GM23338 (cell line): ENCODE results near the gene IFI27. TPM values are rescaled to one million over a fixed set of nuclear protein-coding genes. Genes with fewer than 3 reads are reported as not detected.

Experiments
- ATAC-seq: fragments of 200-7000 bp; cut with Tn5 transposase; 3 replicates; pipeline ENCODE4 v1.9.1; 2020
- DNase-seq: peaks from one replicate; pipeline ENCODE4 v3.0.0-alpha.2; 2015; ENCODE audit warnings: low spot score
- H2AFZ ChIP-seq: fragments of 200-600 bp; sonication (generic); 2 replicates; pipeline ENCODE4 v1.8.0; 2016; ENCODE audit warnings: antibody characterized with exemption, mild to moderate bottlenecking, moderate library complexity
- H3F3A ChIP-seq: fragments of 200-600 bp; sonication (generic); replicated peaks from 2 replicates; pipeline ENCODE4 v1.8.0; 2017; ENCODE audit warnings: antibody characterized with exemption, mixed run types, low read depth
- H3K27ac ChIP-seq: fragments of 200-600 bp; sonication (generic); 2 replicates; pipeline ENCODE4 v1.6.1; 2016; ENCODE audit warnings: low read depth
- H3K27me3 ChIP-seq: fragments of 200-600 bp; sonication (generic); 2 replicates; pipeline ENCODE4 v1.8.0; 2016; ENCODE audit warnings: mild to moderate bottlenecking, mixed run types, moderate library complexity; ENCODE audit not compliant: insufficient read depth
- H3K36me3 ChIP-seq: fragments of 200-600 bp; sonication (generic); 2 replicates; pipeline ENCODE4 v1.8.0; 2016; ENCODE audit warnings: mild to moderate bottlenecking; ENCODE audit not compliant: insufficient read depth
- H3K4me1 ChIP-seq: fragments of 200-600 bp; sonication (generic); 2 replicates; pipeline ENCODE4 v1.8.0; 2016; ENCODE audit warnings: mild to moderate bottlenecking, moderate library complexity; ENCODE audit not compliant: insufficient read depth
- H3K4me2 ChIP-seq: fragments of 200-600 bp; sonication (generic); 2 replicates; pipeline ENCODE4 v1.7.1; 2017; ENCODE audit warnings: mixed run types
- H3K4me3 ChIP-seq: fragments of 200-600 bp; sonication (generic); 2 replicates; pipeline ENCODE4 v1.6.1; 2016; ENCODE audit warnings: mixed run types
- H3K79me2 ChIP-seq: fragments of 200-600 bp; sonication (generic); replicated peaks from 2 replicates; pipeline ENCODE4 v1.8.0; 2017; ENCODE audit warnings: mild to moderate bottlenecking; ENCODE audit not compliant: insufficient read depth
- H3K9me2 ChIP-seq: fragments of 200-600 bp; sonication (generic); 2 replicates; pipeline ENCODE4 v1.8.0; 2017; ENCODE audit not compliant: insufficient read depth
- H4K20me1 ChIP-seq: fragments of 200-600 bp; sonication (generic); replicated peaks from 2 replicates; pipeline ENCODE4 v1.8.0; 2017; ENCODE audit warnings: mild to moderate bottlenecking; ENCODE audit not compliant: insufficient read depth
- H3K27ac Mint-ChIP-seq: 2 replicates; pipeline ENCODE4 v1.8.0; 2020; ENCODE audit warnings: inconsistent platforms, mild to moderate bottlenecking, moderate library complexity, mixed read lengths
- H3K27me3 Mint-ChIP-seq: 3 replicates; pipeline ENCODE4 v1.8.0; 2022; ENCODE audit warnings: low read depth, mild to moderate bottlenecking, moderate library complexity, mixed read lengths, inconsistent platforms; ENCODE audit not compliant: insufficient read depth, poor library complexity
- H3K36me3 Mint-ChIP-seq: 3 replicates; pipeline ENCODE4 v1.8.0; 2021; ENCODE audit warnings: low read depth, mild to moderate bottlenecking, inconsistent platforms, moderate library complexity, mixed read lengths
- H3K4me1 Mint-ChIP-seq: 3 replicates; pipeline ENCODE4 v1.8.0; 2020; ENCODE audit warnings: mild to moderate bottlenecking, inconsistent platforms, mixed read lengths
- H3K4me3 Mint-ChIP-seq: 3 replicates; pipeline ENCODE4 v1.8.0; 2021; ENCODE audit warnings: moderate library complexity, mild to moderate bottlenecking, inconsistent platforms, mixed read lengths
- H3K9me3 Mint-ChIP-seq: 3 replicates; pipeline ENCODE4 v1.8.0; 2020; ENCODE audit warnings: moderate library complexity, mild to moderate bottlenecking, inconsistent platforms, mixed read lengths
- CREB1 ChIP-seq: fragments of 250-450 bp; sonication (Bioruptor Pico); IDR thresholded peaks from 2 replicates; pipeline ENCODE4 v1.5.0; 2020; ENCODE audit warnings: low read depth, mild to moderate bottlenecking, moderate library complexity
- EZH2 ChIP-seq: fragments of 200-600 bp; sonication (generic); IDR thresholded peaks from one replicate; pipeline ENCODE4 v1.8.0; 2017; ENCODE audit warnings: antibody characterized with exemption, mild to moderate bottlenecking, low read depth; ENCODE audit not compliant: unreplicated experiment
- EZH2phosphoT487 ChIP-seq: fragments of 200-600 bp; sonication (generic); IDR thresholded peaks from one replicate; pipeline ENCODE4 v1.8.1; 2018; ENCODE audit warnings: antibody characterized with exemption; ENCODE audit not compliant: unreplicated experiment
- JUNB ChIP-seq: IDR thresholded peaks from one replicate; pipeline ENCODE4 v1.6.1; 2016; ENCODE audit warnings: antibody characterized with exemption; ENCODE audit not compliant: unreplicated experiment
- NANOG ChIP-seq: IDR thresholded peaks from 2 replicates; pipeline ENCODE4 v1.6.1; 2016; ENCODE audit warnings: antibody characterized with exemption, borderline replicate concordance
- POLR2AphosphoS5 ChIP-seq: IDR thresholded peaks from 2 replicates; pipeline ENCODE4 v1.6.1; 2016; ENCODE audit warnings: antibody characterized with exemption, low read depth
- REST ChIP-seq: IDR thresholded peaks from one replicate; pipeline ENCODE4 v1.6.1; 2018; ENCODE audit warnings: antibody characterized with exemption; ENCODE audit not compliant: unreplicated experiment
- STAT1 ChIP-seq: IDR thresholded peaks from one replicate; pipeline ENCODE4 v1.6.1; 2016; ENCODE audit warnings: antibody characterized with exemption; ENCODE audit not compliant: unreplicated experiment
- ZNF114 ChIP-seq: fragments of 250-450 bp; sonication (Bioruptor Pico); IDR thresholded peaks from 2 replicates; pipeline ENCODE4 v1.5.0; 2020; ENCODE audit warnings: mild to moderate bottlenecking, moderate library complexity
- ZNF331 ChIP-seq: fragments of 250-450 bp; sonication (Bioruptor Pico); IDR thresholded peaks from 2 replicates; pipeline ENCODE4 v1.5.0; 2020; ENCODE audit warnings: low read depth, mild to moderate bottlenecking, moderate library complexity
- polyA plus RNA-seq: library from polyadenylated mRNA; unstranded; fragments of >200 nt; fragmentation: Nextera tagmentation; extraction: Ambion mirVana; gene quantifications from 2 replicates; pipeline ENCODE4 v1.2.1, GENCODE V29; 2016
- total RNA-seq: library from RNA; depleted of rRNA; stranded (reverse); fragments of >200 nt; shearing (Covaris generic); gene quantifications from 2 replicates; pipeline ENCODE4 v1.2.3, GENCODE V29; 2014
- TF ChIP-seq, protein P1 (sequence below): IDR thresholded peaks from 2 replicates; pipeline ENCODE4 v1.6.1; 2016; ENCODE audit warnings: antibody characterized with exemption
- TF ChIP-seq, protein P2 (sequence below), 2 experiments: fragments of 200-600 bp in 1 of 2; sonication (generic) in 1 of 2; conservative IDR thresholded peaks; 2 replicates each; pipeline versions ENCODE4 v1.5.1 to v1.6.1; 2016 to 2017; ENCODE audit warnings: antibody characterized with exemption in 2 of 2, low read depth in 2 of 2, mild to moderate bottlenecking in 2 of 2, moderate library complexity in 1 of 2
- TF ChIP-seq, protein P3 (sequence below): fragments of 250-450 bp; sonication (Bioruptor Pico); IDR thresholded peaks from 2 replicates; pipeline ENCODE4 v1.5.0; 2020; ENCODE audit warnings: mild to moderate bottlenecking, moderate library complexity

The IFI27 gene
- total and polyA plus RNA-seq, 2 experiments from 2014 or later = 0.49 to 1.2 TPM

DNA sequence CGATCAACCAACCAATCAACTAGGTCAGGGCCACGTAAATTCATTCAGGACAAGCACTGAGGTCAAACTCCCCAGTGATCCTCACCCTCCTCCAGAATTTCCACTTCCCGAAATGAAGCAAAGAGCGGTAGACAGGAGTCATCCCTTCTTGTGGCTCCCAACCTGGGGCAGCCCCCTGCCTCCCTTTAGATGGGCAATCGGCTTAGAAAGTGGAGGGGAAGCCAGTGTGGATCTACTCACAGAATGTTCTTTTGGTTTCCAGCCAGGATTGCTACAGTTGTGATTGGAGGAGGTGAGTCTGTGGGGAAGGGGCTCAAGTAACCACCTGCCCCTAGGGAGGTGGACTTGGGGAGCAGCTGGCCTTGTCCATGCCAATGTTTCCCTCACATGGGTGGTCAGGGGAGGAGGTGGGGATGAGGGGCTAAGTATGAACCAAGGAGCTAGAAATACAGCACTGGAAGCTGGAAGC, 4.1 kb downstream of the IFI27 start:
- peaks cover 1% of the 10 kb centered on the region for H3K27me3 Mint-ChIP-seq
- DNase-seq (no peak), ATAC-seq (no peak)
- Histone ChIP-seq H3K27ac (no peak overlapping the region), H3K4me1 (no peaks in the 10 kb centered on the region), H3K27me3 (no peaks in the 10 kb centered on the region), H3K36me3 (no peaks in the 10 kb centered on the region), H4K20me1 (no peaks in the 10 kb centered on the region), H3K9me2 (no peaks in the 10 kb centered on the region), H2AFZ (no peak overlapping the region), H3K79me2 (no peaks in the 10 kb centered on the region), H3K4me3 (no peak overlapping the region), H3F3A (no peaks in the 10 kb centered on the region), H3K4me2 (no peak overlapping the region)
- H3K4me1 Mint-ChIP-seq = peaks cover 13% of the 10 kb centered on the region
- no peak for TF ChIP-seq ZNF114
- TF ChIP-seq CREB1 (CRISPR knock-in tag) = no peak
- no peak for TF ChIP-seq REST
- TF ChIP-seq, protein P1, sequence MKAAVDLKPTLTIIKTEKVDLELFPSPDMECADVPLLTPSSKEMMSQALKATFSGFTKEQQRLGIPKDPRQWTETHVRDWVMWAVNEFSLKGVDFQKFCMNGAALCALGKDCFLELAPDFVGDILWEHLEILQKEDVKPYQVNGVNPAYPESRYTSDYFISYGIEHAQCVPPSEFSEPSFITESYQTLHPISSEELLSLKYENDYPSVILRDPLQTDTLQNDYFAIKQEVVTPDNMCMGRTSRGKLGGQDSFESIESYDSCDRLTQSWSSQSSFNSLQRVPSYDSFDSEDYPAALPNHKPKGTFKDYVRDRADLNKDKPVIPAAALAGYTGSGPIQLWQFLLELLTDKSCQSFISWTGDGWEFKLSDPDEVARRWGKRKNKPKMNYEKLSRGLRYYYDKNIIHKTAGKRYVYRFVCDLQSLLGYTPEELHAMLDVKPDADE = no peak
- TF ChIP-seq JUNB = no peak
- no peak for TF ChIP-seq STAT1
- TF ChIP-seq POLR2AphosphoS5 = no peak
- TF ChIP-seq, protein P2, sequence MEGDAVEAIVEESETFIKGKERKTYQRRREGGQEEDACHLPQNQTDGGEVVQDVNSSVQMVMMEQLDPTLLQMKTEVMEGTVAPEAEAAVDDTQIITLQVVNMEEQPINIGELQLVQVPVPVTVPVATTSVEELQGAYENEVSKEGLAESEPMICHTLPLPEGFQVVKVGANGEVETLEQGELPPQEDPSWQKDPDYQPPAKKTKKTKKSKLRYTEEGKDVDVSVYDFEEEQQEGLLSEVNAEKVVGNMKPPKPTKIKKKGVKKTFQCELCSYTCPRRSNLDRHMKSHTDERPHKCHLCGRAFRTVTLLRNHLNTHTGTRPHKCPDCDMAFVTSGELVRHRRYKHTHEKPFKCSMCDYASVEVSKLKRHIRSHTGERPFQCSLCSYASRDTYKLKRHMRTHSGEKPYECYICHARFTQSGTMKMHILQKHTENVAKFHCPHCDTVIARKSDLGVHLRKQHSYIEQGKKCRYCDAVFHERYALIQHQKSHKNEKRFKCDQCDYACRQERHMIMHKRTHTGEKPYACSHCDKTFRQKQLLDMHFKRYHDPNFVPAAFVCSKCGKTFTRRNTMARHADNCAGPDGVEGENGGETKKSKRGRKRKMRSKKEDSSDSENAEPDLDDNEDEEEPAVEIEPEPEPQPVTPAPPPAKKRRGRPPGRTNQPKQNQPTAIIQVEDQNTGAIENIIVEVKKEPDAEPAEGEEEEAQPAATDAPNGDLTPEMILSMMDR (conservative IDR thresholded peaks at IDR 0.05; ENCODE audit: low read depth in 2 of 2) = no peak
- TF ChIP-seq EZH2 = no peak
- no peak for TF ChIP-seq NANOG
- no peak for TF ChIP-seq EZH2phosphoT487
- TF ChIP-seq, protein P3, sequence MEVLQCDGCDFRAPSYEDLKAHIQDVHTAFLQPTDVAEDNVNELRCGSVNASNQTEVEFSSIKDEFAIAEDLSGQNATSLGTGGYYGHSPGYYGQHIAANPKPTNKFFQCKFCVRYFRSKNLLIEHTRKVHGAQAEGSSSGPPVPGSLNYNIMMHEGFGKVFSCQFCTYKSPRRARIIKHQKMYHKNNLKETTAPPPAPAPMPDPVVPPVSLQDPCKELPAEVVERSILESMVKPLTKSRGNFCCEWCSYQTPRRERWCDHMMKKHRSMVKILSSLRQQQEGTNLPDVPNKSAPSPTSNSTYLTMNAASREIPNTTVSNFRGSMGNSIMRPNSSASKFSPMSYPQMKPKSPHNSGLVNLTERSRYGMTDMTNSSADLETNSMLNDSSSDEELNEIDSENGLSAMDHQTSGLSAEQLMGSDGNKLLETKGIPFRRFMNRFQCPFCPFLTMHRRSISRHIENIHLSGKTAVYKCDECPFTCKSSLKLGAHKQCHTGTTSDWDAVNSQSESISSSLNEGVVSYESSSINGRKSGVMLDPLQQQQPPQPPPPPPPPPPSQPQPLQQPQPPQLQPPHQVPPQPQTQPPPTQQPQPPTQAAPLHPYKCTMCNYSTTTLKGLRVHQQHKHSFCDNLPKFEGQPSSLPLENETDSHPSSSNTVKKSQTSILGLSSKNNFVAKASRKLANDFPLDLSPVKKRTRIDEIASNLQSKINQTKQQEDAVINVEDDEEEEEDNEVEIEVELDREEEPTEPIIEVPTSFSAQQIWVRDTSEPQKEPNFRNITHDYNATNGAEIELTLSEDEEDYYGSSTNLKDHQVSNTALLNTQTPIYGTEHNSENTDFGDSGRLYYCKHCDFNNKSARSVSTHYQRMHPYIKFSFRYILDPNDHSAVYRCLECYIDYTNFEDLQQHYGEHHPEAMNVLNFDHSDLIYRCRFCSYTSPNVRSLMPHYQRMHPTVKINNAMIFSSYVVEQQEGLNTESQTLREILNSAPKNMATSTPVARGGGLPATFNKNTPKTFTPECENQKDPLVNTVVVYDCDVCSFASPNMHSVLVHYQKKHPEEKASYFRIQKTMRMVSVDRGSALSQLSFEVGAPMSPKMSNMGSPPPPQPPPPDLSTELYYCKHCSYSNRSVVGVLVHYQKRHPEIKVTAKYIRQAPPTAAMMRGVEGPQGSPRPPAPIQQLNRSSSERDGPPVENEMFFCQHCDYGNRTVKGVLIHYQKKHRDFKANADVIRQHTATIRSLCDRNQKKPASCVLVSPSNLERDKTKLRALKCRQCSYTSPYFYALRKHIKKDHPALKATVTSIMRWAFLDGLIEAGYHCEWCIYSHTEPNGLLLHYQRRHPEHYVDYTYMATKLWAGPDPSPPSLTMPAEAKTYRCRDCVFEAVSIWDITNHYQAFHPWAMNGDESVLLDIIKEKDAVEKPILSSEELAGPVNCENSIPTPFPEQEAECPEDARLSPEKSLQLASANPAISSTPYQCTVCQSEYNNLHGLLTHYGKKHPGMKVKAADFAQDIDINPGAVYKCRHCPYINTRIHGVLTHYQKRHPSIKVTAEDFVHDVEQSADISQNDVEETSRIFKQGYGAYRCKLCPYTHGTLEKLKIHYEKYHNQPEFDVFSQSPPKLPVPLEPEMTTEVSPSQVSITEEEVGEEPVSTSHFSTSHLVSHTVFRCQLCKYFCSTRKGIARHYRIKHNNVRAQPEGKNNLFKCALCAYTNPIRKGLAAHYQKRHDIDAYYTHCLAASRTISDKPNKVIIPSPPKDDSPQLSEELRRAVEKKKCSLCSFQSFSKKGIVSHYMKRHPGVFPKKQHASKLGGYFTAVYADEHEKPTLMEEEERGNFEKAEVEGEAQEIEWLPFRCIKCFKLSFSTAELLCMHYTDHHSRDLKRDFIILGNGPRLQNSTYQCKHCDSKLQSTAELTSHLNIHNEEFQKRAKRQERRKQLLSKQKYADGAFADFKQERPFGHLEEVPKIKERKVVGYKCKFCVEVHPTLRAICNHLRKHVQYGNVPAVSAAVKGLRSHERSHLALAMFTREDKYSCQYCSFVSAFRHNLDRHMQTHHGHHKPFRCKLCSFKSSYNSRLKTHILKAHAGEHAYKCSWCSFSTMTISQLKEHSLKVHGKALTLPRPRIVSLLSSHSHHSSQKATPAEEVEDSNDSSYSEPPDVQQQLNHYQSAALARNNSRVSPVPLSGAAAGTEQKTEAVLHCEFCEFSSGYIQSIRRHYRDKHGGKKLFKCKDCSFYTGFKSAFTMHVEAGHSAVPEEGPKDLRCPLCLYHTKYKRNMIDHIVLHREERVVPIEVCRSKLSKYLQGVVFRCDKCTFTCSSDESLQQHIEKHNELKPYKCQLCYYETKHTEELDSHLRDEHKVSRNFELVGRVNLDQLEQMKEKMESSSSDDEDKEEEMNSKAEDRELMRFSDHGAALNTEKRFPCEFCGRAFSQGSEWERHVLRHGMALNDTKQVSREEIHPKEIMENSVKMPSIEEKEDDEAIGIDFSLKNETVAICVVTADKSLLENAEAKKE (CRISPR knock-in tag) = no peak
- TF ChIP-seq ZNF331 (CRISPR knock-in tag) = no peak
- H3K9me3 Mint-ChIP-seq = peaks cover 3% of the 10 kb centered on the region; the same call in 2 of the 3 replicates
- H3K4me3 Mint-ChIP-seq = no peak overlapping the region
- no peaks in the 10 kb centered on the region for H3K36me3 Mint-ChIP-seq
- no peak overlapping the region for H3K27ac Mint-ChIP-seq
